ENCODE data around the gene NCOA6.

DNA sequence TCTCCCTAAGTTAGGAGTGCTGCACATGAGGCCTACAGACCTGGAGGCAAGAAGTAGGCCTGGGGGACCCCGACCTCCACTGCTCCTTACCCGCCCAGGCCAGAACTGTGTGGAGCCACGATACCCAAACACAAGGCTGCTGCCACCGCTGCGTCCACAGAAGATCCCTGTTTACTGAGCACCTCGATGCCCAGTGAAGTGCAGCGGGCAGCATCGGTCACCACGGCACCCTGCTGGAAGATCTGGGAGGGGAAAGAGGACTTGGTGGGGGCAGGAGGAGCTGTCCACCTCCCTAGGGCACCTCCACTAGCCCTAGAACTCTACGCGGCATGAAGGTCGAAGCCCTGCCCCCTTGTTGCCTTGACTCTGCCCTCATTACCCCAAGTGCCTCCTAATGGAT, 37.3 kb upstream of the NCOA6 start:
- TF ChIP-seq POLR2A (IDR thresholded peaks at IDR 0.05; ENCODE audit: low read length): no peak
- TF ChIP-seq GATA1 (IDR thresholded peaks at IDR 0.05; ENCODE audit: low read depth, low read length): no peak
